GM19328 (cell line): ENCODE data around the gene VPS13D.

Experiments used
- ATAC-seq: cut with Tn5 transposase; IDR thresholded peaks from one replicate; pipeline ENCODE4 v1.9.1; 2021; ENCODE audit warnings: mild to moderate bottlenecking, moderate library complexity; ENCODE audit not compliant: unreplicated experiment

Gene VPS13D

DNA sequence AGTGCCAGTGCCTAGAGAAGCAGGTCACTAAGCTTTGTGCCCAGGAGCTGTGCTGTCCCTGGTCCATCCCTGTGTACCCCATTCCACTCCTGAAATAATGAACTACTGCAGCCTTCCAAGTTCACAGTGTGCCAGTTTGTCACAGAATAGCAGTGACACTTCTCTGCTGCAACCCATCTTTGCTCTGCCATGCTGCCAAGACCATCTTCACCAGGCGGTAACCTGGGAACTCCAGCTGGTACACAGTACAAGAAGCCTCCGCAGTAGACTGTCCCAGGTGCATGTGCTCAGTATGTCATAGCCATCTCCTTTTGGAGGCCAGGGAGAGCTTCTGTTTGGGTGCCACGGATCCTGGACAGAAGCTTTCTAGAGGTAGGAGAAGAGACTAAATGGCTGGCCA is 250.2 kb downstream of the VPS13D start:
- no peak for ATAC-seq

DNA sequence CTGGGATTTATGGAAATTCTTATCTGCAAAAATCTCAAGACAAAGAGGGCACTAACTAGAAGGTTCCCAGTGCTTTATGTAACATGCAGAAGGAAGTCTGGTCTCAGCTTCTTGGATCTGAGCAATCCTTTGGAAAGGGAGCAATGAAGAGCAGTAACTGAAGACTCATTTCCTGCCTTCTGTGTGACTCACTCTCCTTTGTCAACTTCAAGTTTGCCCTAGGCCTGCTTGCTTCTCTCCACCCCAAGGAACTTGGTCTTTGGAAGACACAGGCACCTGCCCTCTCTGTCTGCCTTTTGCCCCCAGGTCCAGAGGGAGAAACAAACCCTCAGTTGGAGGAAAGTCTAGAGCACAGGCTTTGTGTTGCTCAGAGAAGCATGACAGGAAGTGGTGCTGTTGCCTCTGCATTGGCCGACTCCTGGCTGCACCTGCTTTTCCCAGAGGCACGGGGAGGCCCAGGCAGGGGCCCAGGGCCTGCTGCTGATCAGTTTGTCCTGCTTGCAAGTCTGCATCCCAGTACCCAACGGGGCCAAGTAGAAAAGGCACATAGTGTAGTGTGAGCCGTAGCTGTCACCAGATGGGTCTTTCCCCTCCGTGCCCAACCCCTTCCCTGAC is 251.0 kb downstream of the VPS13D start:
- ATAC-seq: no peak

DNA sequence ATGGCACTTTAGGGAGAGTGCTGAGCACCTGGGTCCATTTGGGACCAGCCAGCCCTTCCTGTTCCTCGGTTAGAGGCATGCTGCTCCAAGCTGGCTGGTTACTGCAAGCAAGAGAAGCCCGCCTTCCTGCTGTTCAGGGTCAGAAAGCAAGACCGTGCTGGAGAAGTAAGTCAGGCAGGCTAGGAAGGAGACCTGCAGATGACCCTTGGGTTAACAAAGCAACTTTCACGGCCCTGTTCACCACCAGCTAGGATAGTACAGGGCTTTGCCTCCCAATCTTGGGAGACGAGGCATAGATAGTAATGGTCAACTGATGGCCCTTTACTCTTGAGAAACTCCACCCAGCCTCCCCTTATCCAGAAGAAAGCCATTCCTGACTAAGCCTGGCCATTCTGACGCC is 252.1 kb downstream of the VPS13D start:
- ATAC-seq: no peak

DNA sequence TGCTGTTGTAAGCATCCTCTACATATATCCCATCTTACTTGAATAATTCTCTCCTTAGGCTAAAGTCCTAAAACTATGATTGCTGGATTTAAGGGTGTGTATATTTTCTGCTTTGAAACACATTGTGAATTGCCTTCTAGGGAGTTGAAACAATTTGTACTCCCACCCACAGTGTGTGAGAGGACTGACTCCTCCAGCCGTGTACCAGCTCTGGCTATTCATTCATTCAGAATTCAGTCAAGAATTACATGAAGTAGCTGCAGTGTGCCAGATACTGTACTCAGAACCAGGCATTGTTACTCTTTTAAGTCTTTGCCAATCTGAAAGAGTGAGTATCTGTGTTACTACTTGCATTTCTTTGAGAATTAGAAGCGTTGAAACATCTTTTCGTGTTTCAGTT is 253.2 kb downstream of the VPS13D start:
- ATAC-seq: no peak

DNA sequence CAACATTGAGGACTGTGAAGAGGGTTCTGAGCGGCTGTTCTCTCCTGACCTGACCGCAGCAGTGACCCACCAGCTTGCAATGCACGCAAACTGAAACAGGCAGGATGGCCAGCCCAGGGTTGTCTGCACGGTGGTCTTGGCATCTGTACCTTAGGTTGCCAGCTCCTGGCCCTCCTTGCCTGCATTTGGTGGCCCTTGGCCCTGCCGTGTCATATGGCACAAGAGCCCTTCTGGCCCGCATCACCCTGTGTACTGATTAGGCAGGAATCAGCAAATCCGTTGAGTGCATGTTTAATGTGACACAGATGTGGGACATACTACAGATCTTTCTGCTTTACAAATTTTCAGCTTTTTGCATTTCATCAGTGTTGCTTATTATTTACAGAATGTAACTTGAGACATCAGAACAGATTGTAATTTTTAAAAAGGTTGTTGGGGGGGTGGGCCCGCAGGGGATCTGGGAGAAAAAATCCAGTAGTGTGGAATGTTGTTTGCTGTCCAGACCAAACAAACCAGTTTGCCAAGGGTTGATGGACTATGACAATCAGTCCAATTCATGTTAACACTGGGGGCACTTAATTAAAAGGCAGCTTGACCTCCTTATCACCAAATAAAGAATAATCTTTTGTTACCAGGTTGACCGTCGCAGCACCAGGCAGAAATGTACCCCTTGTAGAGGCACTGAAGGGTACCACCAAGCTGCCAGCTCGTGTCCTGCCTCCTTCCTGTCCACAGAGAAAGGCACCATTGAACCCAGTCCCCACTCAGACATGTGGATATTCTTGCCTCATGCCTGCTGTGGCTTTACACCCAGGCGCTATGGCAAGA is 255.6 kb downstream of the VPS13D start:
- no peak for ATAC-seq

DNA sequence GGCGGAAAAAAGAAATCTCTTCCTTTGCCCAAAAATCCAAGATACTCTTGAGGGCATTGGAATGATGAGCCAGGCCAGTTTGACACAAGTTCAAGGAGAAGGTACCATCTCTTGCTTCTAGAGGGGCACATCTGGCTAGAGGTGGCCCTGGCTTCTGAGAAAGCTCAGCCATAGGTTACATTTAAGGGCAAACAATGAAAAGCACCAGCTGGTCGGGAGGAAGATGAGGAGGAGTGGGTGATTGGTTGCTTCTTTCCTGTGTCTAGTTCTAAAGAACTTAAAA is 256.2 kb downstream of the VPS13D start:
- ATAC-seq: no peak

DNA sequence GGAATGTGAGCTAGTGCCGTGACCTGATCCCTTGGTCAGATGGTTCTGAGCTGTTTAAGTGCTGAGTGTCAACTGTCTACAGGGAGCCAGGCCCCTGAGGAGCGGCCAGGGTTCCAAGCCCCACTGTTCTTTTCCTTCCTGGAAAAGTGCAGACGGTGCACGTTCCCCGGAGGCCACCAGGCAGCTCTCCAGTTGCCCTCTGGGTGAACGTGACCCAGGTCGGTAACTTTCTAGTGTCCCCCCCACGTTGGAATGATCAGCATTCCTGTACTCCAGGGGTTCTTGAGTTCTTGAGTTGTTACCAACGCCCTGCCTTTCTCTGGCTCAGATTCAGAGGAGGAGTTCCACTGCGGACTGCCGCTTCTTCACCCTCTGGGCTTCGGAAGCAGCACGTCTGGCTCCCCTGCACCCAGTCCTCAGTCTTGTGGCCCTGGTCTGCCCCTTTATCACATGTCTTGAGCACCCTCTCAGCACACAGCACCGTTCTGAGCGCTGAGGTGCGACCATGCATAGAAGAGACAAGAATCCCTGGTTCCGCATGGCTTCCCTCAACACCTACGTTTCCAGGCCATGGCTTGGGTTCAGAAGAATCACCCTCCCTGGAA is 256.7 kb downstream of the VPS13D start:
- no peak for ATAC-seq

DNA sequence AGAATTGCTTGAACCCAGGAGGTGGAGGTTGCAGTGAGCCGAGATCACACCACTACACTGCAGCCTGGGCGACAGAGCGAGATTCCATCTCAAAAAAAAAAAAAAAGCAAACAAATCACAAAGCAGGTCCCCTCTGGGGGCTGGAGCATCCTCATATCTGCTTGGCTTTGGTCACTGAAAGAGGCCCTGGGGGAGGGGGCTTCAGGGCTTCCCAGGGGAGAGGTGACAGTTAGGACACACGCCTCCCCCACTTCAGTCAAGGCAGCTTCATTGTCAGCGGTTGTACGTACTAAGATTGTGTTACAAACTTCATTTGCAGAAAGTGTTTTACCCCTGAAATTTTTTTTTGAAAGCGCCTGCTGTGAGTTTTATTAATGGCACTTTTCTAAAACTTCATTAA is 257.7 kb downstream of the VPS13D start:
- no peak for ATAC-seq

DNA sequence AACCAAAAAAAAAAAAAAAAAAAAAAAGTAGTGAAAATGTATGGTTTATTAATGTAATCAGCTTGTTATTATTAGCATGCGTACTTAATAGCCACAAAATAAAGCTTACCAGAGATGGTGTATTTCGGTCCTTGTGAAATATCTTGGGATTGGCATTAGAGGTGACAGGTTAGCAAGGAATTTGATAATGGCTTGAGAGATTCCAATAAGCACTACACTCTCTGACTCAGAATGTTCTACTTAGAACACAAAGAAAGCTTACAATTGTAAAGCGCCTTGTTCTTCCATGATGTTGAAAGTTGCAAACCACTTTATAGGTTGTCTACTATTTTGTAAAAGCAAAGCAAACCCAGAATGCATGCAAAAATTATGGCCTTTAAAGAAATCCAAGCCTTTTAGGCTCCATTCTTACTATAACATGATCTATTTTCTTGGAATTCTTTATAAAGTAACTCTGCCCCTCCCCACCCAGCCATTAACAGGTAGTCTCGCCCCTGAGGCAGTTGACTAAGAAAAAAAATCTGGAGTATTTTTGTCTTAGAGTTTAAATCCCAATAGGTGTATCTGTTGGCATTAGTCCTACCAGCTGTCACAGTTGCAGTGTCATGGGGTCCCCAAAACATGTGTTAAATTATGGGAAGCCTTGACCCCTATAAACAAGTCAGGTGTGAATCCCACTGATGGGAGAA is 259.0 kb downstream of the VPS13D start:
- ATAC-seq: no peak

DNA sequence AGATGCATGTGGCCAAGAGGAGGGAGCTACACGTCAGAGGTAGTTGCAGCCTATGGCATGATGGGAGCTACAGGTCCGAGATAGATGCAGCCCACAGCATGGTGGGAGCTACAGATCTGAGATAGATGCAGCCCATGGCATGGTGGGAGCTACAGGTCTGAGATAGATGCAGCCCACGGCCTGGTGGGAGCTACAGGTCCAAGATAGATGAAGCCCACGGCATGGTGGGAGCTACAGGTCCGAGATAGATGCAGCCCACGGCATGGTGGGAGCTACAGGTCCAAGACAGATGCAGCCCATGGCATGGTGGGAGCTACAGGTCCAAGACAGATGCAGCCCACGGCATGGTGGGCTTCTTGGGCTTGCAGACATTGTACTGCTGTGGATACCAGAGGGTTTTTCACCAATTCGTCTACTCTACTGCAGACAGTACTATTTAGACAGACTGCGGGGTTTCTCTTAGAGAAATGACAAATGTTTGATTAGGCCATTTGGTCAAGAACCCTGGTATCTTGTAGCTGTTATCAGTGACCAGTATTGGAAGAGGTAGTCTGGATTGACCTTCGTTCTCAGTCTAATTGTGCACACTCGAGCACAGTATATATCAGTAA is 260.8 kb downstream of the VPS13D start:
- ATAC-seq: no peak

DNA sequence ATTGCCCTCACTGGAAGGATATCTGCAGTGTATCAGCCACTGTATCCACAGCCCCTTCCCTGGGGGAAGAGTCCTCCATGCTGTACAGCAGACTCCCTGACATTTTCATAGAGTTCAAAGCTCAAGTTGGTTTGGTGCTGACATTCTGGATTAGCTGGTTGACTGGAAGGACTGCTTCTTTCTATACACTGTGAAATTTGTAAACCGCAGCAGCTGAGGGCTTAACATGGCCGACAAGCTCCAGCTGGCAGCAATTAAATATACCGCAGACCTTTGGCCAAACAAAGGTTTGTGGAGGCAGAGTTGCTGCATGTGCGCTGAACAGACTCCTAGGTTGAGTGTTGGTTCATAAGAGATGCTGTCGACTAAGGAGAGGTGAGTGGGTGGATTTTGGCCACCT is 261.8 kb downstream of the VPS13D start:
- no peak for ATAC-seq

DNA sequence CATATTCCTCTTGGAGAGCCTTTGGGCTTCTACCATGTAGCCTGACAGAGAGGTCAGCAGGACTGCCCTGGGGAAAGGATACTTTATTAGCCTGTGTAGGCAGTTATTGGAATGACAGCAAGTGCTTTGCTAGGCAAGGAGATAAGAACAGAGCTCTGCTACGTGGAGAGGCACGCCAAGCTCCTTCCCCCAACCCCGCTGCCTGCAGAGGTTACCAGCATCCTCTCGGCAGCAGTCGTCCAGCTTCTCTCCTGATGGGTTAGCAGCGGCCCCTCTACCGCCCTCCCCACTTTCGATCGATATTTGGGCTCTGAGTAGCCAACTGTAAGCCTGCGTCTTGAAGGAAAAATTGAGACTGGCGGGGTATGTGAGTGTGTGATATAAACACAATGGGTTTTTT is 265.9 kb downstream of the VPS13D start:
- no peak for ATAC-seq

DNA sequence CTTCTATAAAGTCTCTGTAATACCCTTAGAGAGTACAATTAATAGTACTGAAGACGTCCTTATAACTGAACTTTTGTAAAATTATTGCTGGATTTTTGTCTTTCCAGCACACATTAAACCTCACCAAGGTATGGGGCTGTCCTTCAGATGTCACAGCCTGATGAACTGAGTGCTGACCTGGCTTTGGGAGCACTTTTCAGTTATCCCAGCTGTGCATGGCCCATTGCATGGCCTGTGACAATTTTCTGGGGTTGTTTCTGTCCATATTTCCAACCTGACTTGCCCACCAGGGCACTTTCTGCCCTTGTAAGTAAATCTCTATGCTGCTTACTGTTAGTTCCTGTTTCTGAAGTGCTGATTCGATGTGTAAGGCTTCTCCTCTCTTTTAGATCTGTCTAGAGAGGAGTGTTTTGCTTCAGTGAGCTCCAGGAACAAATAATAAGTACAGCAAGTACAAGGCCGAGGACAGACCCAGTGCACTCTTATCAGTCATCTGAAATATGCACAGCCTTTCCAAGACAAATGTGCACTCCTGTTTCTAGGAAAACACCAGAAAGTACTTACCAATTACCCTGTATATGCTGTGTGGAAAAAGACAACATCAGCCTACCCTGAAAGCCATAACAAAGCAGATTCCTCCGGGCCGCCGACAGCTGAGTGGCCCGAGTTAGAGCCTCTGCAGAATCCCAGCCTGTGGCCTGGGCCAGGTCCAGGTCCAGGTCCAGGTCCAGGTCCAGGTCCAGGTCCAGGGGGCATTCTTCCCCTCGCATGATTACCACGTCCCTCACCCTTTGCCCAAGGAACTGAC is 266.5 kb downstream of the VPS13D start:
- no peak for ATAC-seq

DNA sequence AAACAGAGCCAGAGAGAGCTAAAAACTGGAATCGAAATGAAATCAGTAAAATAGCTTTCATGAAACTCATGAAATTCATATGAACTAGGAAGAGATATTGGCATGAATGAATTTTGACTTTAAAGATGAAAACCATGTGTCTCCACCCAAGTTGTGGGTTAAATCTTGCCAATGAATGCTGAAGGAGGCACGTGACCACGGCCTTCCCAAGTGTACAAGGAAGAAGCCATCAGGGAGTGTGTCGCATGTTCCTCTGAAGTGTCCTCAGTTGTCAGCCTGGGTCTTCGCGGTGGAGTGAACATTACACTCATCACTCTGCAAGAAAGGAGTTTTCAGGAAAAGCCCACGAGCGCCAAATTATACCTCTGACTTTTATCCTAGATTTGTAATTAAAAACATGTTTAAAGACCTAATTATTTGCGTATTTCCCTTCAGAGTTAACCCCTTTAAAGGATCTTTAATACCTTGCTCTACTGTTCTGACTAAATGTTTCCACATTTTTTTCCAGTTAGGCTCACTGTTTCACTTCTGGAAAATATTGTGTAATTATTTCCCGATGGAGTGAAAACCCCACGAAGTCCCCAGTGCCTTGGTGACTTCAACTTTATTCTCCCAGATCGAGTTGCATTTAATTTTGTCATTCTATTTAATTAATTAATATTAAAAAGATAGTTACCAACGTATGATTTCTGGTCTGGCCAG is 269.9 kb downstream of the VPS13D start:
- no peak for ATAC-seq

DNA sequence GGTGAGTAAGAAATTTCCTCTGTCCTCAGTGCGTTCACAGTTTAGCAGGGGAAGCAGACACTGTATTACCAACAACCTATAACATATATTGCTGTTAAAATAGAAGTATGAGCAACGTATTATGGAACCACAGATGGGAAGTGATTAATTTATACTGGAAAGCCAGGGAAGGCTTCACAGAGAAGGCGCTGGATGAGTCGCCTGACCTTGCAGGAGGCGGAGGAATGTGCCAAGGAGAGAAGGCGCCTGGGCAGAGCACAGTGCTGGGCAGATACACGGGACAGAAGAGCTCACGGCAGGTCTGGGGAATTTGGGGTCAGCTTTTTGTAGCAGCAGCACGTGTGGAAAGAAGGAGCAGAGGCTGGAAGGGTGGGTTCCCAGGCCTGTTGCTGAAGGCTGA is 271.8 kb downstream of the VPS13D start:
- no peak for ATAC-seq

DNA sequence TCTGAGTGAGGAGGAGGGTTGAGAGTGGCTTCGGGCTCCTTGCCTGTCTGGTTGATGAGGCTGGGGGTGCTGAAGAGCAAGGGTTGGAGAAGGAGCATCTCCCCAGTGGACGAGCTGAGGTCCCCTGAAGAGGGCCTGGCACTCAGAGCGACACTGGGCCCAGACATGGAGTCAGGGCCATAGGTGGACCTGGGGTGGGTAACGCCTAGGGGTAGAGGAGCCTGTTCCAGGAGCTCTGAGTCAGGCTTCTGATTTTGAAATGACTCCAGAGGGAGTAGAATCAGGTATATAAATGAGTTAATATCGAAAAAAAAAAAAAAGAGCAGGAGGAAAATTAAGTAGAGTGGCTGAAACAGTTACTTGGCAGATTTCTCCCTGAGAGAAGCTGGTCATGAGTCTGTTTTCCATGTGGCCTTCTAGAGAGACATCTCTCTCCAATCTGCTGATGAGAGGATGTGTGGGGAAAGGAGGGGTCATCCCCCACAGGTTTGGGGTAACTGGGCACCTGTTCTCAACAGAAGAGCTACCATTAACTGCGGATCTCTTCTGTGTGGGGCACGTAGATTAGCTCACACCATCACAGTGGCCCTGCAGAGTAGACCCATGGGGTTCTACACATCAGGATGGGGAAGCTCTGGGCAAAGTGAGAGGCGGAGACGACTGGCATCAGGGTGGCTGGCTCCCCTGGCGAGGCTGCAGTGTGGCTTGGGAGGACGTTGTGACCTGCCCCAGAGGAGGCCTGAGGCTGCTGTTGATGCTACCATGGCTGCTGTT is 272.7 kb downstream of the VPS13D start:
- no peak for ATAC-seq

DNA sequence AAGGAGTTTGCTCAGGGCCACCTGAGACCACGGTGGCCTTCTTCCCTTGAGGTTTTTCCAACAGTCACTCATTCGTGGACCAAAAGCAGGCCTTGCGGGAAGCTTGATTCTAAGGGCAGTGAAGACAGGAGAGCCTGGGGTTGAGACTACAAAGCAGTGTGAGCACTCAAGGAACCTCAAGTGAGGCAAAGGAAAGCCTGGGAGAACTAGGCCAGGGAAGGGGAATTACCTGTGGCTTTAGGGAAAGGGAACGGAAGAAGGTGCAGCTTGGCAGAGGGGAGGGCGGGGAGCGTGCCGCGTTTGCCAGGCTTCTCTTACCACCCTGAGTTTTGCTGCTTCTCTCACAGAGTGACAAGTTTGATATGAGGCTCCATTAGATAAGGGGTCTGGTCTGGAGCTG is 273.9 kb downstream of the VPS13D start:
- no peak for ATAC-seq

DNA sequence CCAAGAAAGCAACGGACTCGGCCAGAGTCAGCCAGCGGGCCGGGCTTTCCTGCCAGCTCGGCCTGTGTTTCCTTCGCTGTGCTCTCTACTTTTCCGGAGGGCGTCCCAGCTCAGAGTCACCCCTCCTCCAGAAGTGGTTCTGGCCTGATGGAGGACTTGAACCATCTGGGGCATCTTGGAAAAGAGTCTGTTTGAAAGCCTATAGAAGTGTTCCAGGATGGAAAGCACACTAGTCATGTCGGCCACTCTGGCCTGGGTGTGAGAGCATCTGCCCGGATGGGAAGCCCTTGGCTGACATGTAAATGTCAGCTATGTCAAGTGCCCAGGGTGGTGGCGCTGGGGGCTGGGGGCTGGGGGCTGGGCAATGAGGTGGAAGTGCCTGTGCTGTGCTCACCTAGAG is 274.8 kb downstream of the VPS13D start:
- ATAC-seq: no peak

DNA sequence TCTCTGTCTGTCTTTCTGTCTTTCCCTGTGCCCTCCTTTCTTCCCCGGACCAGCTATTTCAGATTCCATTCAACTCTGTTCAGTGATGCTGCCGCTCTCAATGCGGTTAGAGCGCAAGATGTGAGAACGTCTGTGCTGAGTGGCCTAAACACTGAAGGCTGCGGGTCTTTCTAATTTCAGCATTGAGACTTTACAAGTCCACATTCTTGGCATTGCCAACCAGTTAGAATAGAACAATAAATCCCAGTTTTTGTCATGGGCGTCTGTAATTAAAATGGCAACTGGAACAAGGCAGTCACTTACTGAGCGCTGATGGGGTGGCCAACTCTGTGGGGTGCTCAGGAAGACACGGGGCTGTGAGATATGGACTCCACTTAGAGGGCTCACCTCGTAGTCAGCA is 275.4 kb downstream of the VPS13D start:
- ATAC-seq: no peak
